ENCODE data around the gene EMILIN1.

The EMILIN1 gene

GRCh38 chr2:27078267-27079194 lies at the start of gene EMILIN1:
Gene EMILIN1, plus strand, starts transcription at chr2:27078615. Its CDS starts 451 bp downstream, at chr2:27079066.
- ChIA-PET CTCF (interaction anchor here (0.6 to 1.1 kb wide), 3 partner anchors 117 to 251 kb away, joined by 3 to 4 read pairs (median 3); no protein-coding TSS in a partner anchor), POLR2A (ENCODE audit: low non-redundant PET) (no interaction called here)
- TF ChIP-seq CTCF (conservative IDR thresholded peaks at IDR 0.05; ENCODE audit: low read depth), result no peak
- no peak within 1 kb of the TSS for H3K27ac ChIP-seq
- DNase-seq (ENCODE audit: low spot score), result no peak

GRCh38 chr2:27029051-27029450 lies 49.4 kb upstream of the EMILIN1 start:
- no peak overlapping the region for H3K27ac ChIP-seq
- ChIA-PET POLR2A (ENCODE audit: low non-redundant PET) (no interaction called here), CTCF (interaction anchor here (1.0 kb wide), 1 partner anchor 183 kb away, joined by 9 read pairs; no protein-coding TSS in a partner anchor)
- no peak for DNase-seq (ENCODE audit: low spot score)
- no peak for TF ChIP-seq CTCF (conservative IDR thresholded peaks at IDR 0.05; ENCODE audit: low read depth)

- TF ChIP-seq CTCF (conservative IDR thresholded peaks at IDR 0.05; ENCODE audit: low read depth), result no peak
- POLR2A ChIA-PET (ENCODE audit: low non-redundant PET), result interaction anchor here (0.8 to 0.9 kb wide), 2 partner anchors 19 kb away, joined by 3 read pairs; partner anchors contain the start of gene AGBL5
- CTCF ChIA-PET, result interaction anchor here (2.3 kb wide), 1 partner anchor 16 kb away, joined by 5 read pairs; no protein-coding TSS in a partner anchor
- DNase-seq (ENCODE audit: low spot score), result peak; percentile 92
- H3K27ac ChIP-seq, result peak within 1 kb of the TSS; percentile 67
Measured at GRCh38 chr2:27032495-27033252, 45.7 kb upstream of the EMILIN1 start, which contains the start of gene TMEM214. Gene TMEM214, plus strand, starts transcription at chr2:27032965. Its CDS starts 51 bp downstream, at chr2:27033016.

- DNase-seq (ENCODE audit: low spot score), result no peak
- H3K27ac ChIP-seq, result peak overlapping the region; percentile 67
- CTCF ChIA-PET, result interaction anchor here (0.9 to 2.3 kb wide), 4 partner anchors 16 to 187 kb away, joined by 3 to 5 read pairs (median 4); no protein-coding TSS in a partner anchor
- POLR2A ChIA-PET (ENCODE audit: low non-redundant PET), result interaction anchor here (0.6 to 0.8 kb wide), 2 partner anchors 11 to 18 kb away, joined by 3 read pairs; partner anchors contain the start of gene AGBL5
- TF ChIP-seq CTCF (conservative IDR thresholded peaks at IDR 0.05; ENCODE audit: low read depth), result no peak
Measured at GRCh38 chr2:27033253-27033852, 45.1 kb upstream of the EMILIN1 start.

- no peak for DNase-seq (ENCODE audit: low spot score)
- no peak for TF ChIP-seq CTCF (conservative IDR thresholded peaks at IDR 0.05; ENCODE audit: low read depth)
- no peak overlapping the region for H3K27ac ChIP-seq
- POLR2A ChIA-PET (ENCODE audit: low non-redundant PET), result interaction anchor here (0.6 kb wide), 1 partner anchor 295 kb away, joined by 13 read pairs; no protein-coding TSS in a partner anchor
- CTCF ChIA-PET, result interaction anchor here (0.9 kb wide), 1 partner anchor 65 kb away, joined by 3 read pairs; no protein-coding TSS in a partner anchor
Measured at GRCh38 chr2:27038012-27038411, 40.4 kb upstream of the EMILIN1 start.
